Measurements from ENCODE around the gene SREBF1.
"Not testable (repeated sequence)": the region's sequence is repeated elsewhere in the genome, so short reads cannot be mapped to it uniquely, and the experiment has no call there.

Gene SREBF1

GRCh38 chr17:17809531-17810083 lies 27.2 kb downstream of the SREBF1 start:
- DNase-seq: no peak

GRCh38 chr17:17808706-17809432 lies 27.9 kb downstream of the SREBF1 start:
- no peak for DNase-seq

GRCh38 chr17:17808200-17808599 lies 28.6 kb downstream of the SREBF1 start:
- not testable (repeated sequence) for DNase-seq

GRCh38 chr17:17807440-17807839 lies 29.3 kb downstream of the SREBF1 start:
- DNase-seq: no peak

GRCh38 chr17:17806611-17807274 lies 30.0 kb downstream of the SREBF1 start:
- no peak for DNase-seq

- no peak for DNase-seq
Measured at GRCh38 chr17:17806035-17806434, 30.8 kb downstream of the SREBF1 start.

- no peak for DNase-seq
Measured at GRCh38 chr17:17805575-17805974, 31.2 kb downstream of the SREBF1 start.

GRCh38 chr17:17804007-17804406 lies 32.8 kb downstream of the SREBF1 start:
- no peak for DNase-seq

GRCh38 chr17:17801800-17802481 lies 34.8 kb downstream of the SREBF1 start:
- DNase-seq: no peak

- DNase-seq: no peak
Measured at GRCh38 chr17:17800504-17801021, 36.2 kb downstream of the SREBF1 start.

GRCh38 chr17:17798573-17799255 lies 38.1 kb downstream of the SREBF1 start:
- DNase-seq: no peak

- DNase-seq: no peak
Measured at GRCh38 chr17:17798010-17798556, 38.7 kb downstream of the SREBF1 start.

- no peak for DNase-seq
Measured at GRCh38 chr17:17797119-17797809, 39.5 kb downstream of the SREBF1 start.

GRCh38 chr17:17796787-17797061 lies 40.1 kb downstream of the SREBF1 start:
- no peak for DNase-seq

GRCh38 chr17:17795946-17796786 lies 40.6 kb downstream of the SREBF1 start:
- DNase-seq: no peak

- DNase-seq: no peak
Measured at GRCh38 chr17:17795296-17795695, 41.5 kb downstream of the SREBF1 start.

- DNase-seq: no peak
Measured at GRCh38 chr17:17794382-17794781, 42.4 kb downstream of the SREBF1 start.

- no peak for DNase-seq
Measured at GRCh38 chr17:17793378-17794214, 43.2 kb downstream of the SREBF1 start.

GRCh38 chr17:17792551-17793377 lies 44.0 kb downstream of the SREBF1 start:
- no peak for DNase-seq
